Cardiac septum (tissue), 1 donor: ENCODE measurements around the gene LYST. TPM values are rescaled to one million over a fixed set of nuclear protein-coding genes. Genes with fewer than 3 reads are reported as not detected.
"Not testable (repeated sequence)": the region's sequence is repeated elsewhere in the genome, so short reads cannot be mapped to it uniquely, and the experiment has no call there.

Experiments used
- DNase-seq: peaks from one replicate; pipeline ENCODE4 v3.0.0-alpha.2; 2020; ENCODE audit warnings: low spot score
- intact Hi-C: fragments of 100-400 bp; cut with DNase I; formaldehyde crosslinking; loops from one replicate; pipeline ENCODE4 v1.14.0; 2022
- total RNA-seq: library from RNA; stranded (reverse); fragmentation: NEBNext Ultra II Directional; extraction: Animal tissue kit (Norgen Biotek cat#: 25700); gene quantifications from one replicate; pipeline ENCODE4 v1.2.1, GENCODE V29; 2021
- donor health status: DM: no; HTN: no; CAD: no.

The LYST gene
- total RNA-seq, 1 donor from 2014 or later: 15.4 TPM

DNA sequence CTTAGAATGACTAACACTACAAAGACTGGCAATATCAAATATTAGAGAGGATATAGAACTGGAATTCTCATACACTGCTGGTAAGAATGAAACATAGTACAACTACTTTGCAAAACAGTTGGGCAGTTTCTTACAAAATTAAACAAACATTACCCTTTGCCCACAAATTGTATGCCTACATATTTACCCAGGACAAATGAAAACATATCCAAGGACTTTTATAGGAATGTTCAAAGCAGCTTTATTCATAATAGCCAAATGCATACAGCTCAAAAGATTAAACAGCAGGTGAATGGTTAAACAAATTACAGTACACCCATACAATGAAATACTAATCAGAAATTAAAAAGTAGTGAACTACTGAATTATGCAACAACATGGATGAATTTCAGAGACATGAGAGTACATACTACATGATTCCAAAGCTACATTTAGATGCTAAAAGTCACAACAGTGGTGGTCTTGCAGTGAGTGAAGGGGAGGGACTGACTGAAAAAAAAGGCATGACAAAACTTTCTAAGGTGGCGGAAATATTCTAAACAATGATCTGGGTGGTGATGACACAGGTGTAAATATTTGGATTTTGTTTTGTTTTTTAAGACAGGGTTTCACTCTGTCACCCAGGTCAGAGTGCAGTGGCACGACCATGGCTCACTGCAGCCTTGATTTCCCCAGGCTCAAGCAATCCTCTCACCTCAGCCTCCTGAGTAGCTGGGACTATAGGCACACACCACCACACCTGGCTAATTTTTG lies 40.4 kb downstream of the LYST start:
- intact Hi-C loops: no loop called here
- no peak for DNase-seq

DNA sequence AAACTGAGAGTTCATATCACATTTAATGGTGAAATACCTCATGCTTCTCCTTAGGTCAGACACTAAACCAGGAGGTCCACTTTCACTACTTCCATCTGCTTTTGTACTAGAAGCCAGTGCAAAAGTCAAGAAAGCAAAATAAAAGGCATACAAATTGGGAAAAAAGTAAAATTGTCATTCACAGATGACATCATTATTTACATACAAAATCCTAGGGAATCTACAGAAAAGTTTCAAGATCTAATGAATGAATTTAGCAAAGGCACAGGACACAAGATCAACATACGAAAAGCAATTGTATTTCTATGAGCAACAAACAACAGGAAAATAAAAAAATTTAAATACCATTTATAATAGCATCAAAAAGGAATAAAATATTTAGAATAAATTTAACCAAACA lies 41.5 kb downstream of the LYST start:
- DNase-seq: no peak
- intact Hi-C loops: no loop called here

DNA sequence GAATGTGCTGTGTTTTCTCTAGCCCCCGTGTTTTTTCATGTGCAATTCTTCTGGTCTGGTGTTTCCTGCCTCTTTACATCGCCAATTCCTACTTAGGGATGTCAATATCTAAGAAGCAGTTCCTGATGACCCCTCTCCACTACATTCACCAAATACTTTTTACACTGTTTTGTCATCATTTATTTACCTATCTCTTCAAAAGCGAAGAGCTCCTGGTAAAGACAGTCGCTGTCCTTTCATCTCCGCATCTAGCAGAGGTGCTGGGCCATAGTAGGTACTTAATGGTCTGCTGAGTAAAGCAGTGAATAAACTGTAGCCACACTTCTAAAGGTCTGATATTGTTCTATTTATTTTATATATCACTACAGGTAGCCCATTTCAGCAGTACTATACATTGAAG lies 43.0 kb downstream of the LYST start:
- intact Hi-C loops: no loop called here
- no peak for DNase-seq

DNA sequence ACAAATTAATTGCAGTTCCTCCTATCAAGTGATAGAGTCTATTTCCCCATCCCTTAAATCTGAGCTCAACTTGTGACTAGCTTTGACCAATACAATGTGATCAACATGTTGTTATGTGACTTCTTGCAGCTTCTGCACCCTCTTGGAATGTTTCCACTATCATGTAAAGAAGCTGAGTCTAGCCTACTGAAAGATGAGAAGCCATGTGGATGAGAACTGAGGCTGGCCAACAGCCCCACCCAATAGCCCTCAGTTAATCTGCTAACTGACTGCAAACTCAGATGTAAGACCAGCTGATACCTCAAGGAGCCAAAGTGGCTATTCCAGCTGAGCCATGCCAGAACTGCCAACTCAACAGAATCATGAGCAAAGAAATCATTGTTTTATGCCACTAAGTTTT lies 44.0 kb downstream of the LYST start:
- intact Hi-C loops: no loop called here
- DNase-seq: no peak

DNA sequence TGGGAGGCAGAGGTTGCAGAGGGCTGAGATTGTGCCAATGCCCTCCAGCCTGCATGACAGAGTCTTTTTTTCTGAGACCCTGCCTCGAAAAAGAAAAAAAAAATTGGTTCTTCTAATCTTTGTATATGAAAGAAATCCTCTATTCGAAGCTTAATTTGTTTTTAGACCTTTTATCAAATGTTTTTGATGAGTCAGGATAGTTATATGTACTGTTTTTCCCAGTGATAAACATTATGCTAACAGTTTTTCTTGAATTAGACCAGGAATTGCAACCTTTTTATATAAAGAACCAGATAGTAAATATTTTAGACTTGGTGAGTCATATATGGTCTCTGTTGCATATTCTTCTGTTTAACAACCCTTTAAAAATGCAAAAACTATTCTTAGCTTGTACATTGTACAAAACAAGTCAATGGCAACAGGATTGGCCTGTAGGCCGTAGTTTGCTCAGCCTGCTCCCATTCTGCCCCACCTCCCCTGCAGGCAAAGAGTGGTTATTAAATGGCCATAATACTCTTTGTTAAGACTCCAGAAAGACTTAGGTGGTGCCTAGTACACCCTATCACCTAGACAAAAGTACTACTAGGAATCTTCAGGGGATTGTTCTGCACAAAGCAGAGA lies 45.2 kb downstream of the LYST start:
- DNase-seq: no peak
- intact Hi-C loops: no loop called here

DNA sequence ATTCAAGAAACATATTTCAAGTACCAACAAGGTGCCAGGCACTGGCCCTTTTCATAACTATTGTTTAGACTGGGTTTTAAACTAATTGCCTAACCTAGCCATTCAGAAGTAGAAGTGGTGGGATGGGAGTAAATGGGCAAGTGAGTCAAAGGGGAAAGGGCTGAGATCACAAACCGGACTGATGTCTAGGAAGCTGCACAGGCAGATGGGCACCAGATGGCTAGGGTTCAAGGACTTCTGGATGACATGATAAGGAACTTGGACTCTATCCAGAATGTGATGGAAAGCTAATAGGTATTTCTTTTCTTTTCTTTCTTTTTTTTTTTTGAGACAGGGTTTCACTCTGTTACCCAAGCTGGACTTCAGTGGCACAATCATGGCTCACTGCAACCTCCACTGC lies 46.6 kb downstream of the LYST start:
- intact Hi-C loops: no loop called here
- no peak for DNase-seq

DNA sequence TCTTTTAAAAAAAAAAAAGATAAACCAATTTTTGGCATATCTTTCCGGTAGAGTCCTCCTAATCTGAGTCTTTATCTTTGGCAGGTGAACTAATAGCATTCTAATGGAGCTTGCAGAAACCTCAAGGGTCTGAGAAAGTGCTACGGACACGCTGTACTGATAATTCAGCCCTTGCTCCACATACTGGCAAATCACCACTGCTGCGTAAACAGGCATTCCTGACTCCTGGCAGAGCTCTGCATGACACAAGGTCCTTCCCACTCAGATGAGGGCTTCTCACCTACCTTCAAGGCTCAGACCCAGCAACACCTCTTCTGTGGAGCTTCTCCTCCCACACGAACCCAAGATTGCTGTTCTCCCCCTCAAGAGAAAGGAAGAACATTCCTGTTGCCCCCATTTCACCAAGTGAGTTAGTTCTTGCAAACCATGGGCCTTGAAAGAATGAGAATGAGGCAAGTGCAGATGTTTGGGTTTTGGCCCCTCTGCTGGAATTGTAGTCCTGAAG lies 48.0 kb downstream of the LYST start:
- intact Hi-C loops: no loop called here
- DNase-seq: no peak

DNA sequence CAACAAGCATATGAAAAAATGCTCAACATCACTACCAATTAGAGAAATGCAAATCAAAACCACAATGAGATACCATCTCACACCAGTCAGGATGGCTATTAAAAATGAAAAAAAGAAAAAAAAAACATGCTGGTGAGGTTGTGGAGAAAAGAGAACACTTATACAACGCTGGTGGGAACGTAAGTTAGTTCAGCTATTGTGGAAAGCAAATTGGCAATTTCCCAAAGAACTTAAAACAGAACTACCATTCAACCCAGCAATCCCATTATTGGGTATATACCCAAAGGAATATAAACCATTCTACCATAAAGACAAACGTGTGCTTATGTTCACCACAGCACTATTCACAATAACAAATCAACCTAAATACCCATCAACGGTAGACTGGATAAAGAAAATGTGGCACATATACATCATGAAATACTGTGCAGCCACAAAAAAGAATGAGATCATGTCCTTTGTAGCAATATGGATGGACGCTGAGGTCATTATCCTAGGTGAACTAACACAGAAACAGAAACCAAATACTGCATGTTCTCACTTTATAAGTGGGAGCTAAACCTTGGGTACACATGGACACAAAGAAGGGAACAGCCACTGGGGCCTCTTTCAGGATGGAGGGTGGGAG lies 49.5 kb downstream of the LYST start:
- intact Hi-C loops: no loop called here
- no peak for DNase-seq

DNA sequence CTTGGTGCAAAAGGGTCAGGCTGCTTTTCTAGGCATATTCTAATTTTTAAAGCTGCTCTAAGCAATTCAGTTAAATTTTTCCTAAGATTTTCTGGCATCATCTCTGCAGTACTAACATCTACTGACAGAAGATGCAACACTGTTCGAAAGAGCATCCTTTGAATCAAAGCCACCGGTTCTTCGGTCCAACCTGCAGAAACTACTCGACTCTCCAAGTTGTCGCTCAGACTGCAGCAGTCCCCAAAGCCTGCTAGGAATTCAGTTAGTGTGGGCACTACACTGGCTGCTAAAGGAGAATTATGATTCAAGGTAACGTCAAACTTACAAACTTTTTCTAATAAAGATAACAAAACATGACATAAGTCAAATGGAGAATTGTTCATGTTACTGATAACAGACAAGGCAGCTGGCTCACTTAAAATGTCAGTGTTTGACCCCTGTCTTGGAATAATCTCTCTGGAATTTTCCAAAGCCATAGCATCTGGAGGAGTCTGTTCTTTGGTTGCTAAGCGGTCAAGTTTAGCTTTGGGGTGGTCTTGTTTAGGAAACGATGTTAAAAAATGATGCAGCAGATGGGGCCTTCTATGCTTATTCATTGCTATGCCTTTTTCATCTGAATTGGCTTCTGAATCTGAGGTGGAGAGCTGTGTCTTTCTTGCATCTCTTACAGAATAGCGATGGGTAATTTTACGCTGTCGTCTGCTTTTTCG lies 56.9 kb downstream of the LYST start:
- intact Hi-C loops: no loop called here
- no peak for DNase-seq

DNA sequence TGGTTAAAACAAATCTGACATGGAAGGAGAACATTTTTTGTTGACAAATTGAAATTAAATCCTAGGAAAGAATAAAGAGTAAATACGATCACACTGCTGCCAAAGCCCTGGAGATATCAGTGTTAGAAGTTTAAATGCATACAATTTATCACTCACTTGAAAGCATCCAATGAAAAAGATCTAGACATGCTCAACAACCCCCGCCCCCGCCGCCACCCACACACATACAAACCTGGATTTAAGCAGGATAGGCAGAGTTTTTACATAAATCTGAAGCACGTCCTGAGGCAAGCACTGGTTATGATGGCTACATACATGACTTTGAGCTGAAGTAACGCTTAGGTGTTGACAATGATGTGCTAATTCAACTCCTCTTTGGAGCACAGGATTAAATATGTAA lies 58.5 kb downstream of the LYST start:
- intact Hi-C loops: no loop called here
- DNase-seq: no peak

DNA sequence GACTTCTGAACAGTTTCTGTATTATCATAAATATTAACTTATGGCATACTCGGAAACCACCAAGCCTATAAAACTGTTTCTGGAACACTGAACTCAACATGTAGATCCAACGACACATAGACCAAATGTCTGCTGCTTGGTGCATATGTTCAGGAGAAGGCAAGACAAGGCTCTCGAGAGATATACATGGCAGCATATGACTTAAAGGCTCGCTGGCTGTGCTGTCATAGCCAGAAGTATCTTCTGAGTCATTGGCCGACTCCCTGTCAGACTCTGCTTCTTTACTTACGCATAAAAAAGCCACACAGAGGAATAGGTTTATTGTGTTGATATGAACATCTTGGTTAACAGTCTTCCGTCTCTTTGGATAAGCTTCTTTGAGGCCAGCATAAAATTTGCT lies 60.6 kb downstream of the LYST start:
- intact Hi-C loops: no loop called here
- DNase-seq: no peak

DNA sequence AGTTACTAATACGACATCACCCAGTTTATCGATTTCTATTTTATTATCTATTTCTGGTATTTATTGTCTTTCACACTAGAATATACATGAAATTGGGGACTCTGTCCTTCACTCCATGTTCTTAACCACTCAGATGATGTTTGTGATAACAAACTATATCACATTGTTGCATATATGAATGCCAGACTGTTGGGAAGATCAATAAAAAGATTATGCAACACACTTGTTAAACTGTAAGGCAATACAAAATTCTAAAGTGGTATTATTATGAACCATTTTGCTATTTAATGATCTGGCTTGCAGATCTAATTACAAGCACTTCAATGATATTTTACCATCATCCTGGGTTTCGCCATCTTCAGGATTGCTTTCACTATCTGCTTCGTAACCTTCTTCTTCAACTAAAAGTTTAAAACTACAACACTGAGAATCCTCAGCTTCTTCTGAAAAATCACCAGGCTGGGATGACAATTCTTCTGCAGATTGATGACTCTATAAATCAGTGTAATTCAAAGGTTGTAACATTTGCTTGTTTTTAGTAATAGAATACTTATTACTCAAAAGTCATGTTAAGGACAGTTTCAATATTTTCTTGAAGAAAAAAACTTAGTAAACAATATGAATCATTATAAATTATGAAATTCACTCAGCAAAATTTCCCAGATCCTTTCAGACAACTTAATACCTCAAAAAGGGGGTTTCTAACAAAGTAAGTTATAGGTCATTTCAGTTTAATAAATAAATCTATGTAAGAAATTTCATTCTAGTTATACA lies 63.9 kb downstream of the LYST start:
- intact Hi-C loops: no loop called here
- no peak for DNase-seq

DNA sequence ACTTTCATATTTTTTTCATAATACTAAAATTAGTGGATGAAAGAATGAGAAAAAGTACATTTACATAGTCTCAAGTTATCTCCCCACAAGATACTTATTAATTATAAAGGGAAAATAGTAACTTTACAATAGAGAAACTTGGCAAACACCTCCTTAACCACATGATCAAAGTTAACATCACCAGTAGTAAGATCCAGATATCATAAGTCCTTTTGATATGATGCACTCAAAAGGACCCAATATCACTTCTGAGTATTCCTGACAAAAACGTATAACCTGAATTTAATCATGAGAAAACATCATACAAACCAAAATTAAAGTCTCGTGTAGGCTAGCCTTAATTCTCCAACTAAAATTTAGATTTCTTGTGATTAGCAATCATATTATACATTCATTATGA lies 67.4 kb downstream of the LYST start:
- intact Hi-C loops: no loop called here
- no peak for DNase-seq

DNA sequence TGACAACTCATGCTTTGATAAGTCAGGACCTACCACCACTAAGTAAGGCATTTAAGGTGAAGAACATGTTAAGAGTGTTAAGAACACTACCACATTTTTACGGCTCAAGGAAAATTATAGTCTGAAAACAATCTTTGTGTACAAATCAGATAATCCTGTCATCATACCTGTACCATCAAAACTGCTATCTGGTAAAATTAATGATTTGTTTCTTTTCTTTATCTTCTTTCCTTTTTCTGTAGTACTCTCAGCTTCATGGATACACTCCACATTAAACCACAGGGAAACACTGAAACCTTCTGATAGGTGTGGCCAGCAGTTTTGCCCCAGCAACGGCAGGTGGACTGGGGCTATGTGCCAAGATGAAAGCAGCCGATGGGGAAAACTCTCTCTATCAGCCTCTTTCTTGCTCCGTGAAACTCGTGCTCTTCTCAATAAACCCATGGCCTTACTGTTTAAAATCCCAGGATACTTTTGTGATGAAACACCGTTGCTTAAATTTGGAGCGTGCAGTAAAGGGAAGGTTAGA lies 75.1 kb downstream of the LYST start:
- intact Hi-C loops: no loop called here
- no peak for DNase-seq

DNA sequence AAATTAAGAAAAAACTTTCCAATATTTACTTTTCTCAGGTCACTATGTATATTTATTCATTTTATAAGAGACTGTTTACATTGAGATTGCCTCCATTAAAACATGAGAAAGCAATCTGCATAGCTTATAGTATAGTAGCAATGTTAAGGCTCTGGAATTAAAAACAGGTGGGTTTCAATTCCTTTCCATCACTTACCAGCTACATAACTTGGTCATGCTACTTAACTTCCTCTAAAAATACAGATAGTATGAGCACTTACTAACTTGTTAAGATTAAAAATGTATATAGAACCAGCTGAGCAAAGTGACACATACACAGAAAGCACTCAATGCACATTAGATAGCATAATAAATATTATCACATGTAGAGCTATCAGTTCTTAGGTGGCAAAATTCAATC lies 76.6 kb downstream of the LYST start:
- intact Hi-C loops: no loop called here

DNA sequence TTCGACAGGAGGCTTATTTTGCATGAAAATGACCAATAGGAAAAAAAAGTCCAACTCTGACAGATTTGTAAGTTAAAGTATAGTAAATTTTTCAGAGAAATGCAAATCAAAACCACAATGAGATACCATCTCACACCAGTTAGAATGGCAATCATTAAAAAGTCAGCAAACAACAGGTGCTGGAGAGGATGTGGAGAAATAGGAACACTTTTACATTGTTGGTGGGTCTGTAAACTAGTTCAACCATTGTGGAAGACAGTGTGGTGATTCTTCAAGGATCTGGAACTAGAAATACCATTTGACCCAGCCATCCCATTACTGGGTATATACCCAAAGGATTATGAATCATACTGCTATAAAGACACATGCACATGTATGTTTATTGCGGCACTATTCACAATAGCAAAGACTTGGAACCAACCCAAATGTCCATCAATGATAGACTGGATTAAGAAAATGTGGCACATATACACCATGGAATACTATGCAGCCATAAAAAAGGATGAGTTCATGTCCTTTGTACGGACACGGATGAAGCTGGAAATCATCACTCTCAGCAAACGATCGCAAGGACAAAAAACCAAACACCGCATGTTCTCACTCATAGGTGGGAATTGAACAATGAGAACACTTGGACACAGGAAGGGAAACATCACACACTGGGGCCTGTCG lies 80.3 kb downstream of the LYST start:
- intact Hi-C loops: loop anchor here (10.0 kb wide), 1 partner anchor 188 kb away; no protein-coding TSS in a partner anchor
- DNase-seq: not testable (repeated sequence)

More for the DNA sequence above, 76.6 kb downstream of the LYST start:
- no peak for DNase-seq

DNA sequence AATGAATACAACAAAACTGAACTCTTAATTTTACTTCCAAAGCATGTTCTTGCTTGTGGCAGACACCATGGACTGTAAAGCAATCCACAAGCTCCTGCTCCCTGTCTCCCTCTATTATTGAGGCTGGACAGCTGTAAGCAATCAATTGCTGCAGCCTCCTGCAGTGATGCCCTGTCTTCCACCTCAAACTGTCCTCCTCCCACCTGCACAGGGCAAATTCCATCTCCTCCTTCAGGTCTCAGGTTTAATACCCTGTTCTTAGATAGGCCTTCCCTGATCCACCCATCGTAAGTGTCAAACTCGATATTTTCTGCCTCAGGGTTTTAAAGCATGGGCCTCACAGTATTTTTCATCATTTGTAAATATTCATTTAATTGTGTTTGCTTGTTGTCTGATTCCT lies 81.8 kb downstream of the LYST start:
- DNase-seq: no peak
- intact Hi-C loops: loop anchor here (5.0 to 10.0 kb wide), 2 partner anchors 190 to 273 kb away; no protein-coding TSS in a partner anchor

DNA sequence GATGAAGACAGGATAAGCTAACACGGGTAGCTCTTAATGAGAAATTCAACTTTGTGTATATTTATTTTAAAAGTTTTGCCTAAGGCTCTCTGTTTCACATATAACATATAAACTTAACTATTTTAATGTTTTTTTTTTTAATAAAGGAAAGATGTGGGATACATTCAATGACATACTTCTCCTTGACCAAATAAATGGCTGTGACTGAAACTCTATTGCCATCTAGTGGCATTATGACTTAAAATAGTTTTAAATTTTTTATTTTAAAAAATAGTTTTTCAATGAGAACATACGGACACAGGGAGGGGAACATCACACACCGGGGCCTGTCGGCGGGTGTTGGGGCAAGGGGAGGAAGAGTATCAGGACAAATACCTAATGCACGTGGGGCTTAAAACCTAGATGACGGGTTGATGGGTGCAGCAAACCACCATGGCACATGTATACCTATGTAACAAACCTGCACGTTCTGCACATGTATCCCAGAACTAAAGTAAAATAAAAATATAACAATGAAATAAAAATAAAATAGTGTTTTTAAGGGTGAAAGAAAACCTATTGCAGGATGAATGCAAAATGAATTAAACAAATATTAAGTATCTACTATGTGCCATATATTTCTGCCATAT lies 83.4 kb downstream of the LYST start:
- DNase-seq: no peak
- intact Hi-C loops: loop anchor here (5.0 to 10.0 kb wide), 2 partner anchors 192 to 271 kb away; no protein-coding TSS in a partner anchor
